H9 (cell line): ENCODE results near the gene ACVR1B. TPM values are rescaled to one million over a fixed set of nuclear protein-coding genes. Genes with fewer than 3 reads are reported as not detected.

Source experiments
- DNase-seq: peaks from one replicate; pipeline ENCODE4 v3.0.0-alpha.2; 2017
- H2AFZ ChIP-seq: one replicate; pipeline ENCODE4 v1.6.1; 2013; ENCODE audit warnings: mild to moderate bottlenecking, low read length, control low read depth, moderate library complexity
- H2AK5ac ChIP-seq: 2 replicates; pipeline ENCODE4 v1.6.1; 2013; ENCODE audit warnings: low read length, control low read depth, mixed read lengths; ENCODE audit not compliant: insufficient read length
- H2BK120ac ChIP-seq: one replicate; pipeline ENCODE4 v1.6.1; 2013; ENCODE audit warnings: low read depth, mild to moderate bottlenecking, low read length, control low read depth, inconsistent platforms; ENCODE audit not compliant: poor library complexity, severe bottlenecking
- H2BK12ac ChIP-seq: 2 replicates; pipeline ENCODE4 v1.6.1; 2013; ENCODE audit warnings: low read length, control low read depth, mixed read lengths, low read depth; ENCODE audit not compliant: insufficient read length
- H2BK15ac ChIP-seq: 2 replicates; pipeline ENCODE4 v1.6.1; 2013; ENCODE audit warnings: low read depth, low read length, control low read depth
- H2BK20ac ChIP-seq: one replicate; pipeline ENCODE4 v1.6.1; 2013; ENCODE audit warnings: low read depth, mild to moderate bottlenecking, low read length, control low read depth, inconsistent platforms; ENCODE audit not compliant: poor library complexity, severe bottlenecking
- H2BK5ac ChIP-seq: 2 replicates; pipeline ENCODE4 v1.6.1; 2013; ENCODE audit warnings: low read length, control low read depth, mixed read lengths; ENCODE audit not compliant: insufficient read length
- H3K14ac ChIP-seq: 2 replicates; pipeline ENCODE4 v1.6.1; 2013; ENCODE audit warnings: low read length, control low read depth; ENCODE audit not compliant: insufficient read depth
- H3K18ac ChIP-seq: 2 replicates; pipeline ENCODE4 v1.6.1; 2013; ENCODE audit warnings: low read depth, mild to moderate bottlenecking, mixed read lengths, low read length, control low read depth; ENCODE audit not compliant: insufficient read length
- H3K23ac ChIP-seq: 2 replicates; pipeline ENCODE4 v1.6.1; 2013; ENCODE audit warnings: low read length, control low read depth, mixed read lengths, low read depth; ENCODE audit not compliant: insufficient read length
- H3K23me2 ChIP-seq: 2 replicates; pipeline ENCODE4 v1.6.1; 2013; ENCODE audit warnings: low read depth, mild to moderate bottlenecking, mixed read lengths, low read length, control low read depth; ENCODE audit not compliant: insufficient read length, poor library complexity, severe bottlenecking
- H3K27ac ChIP-seq: 2 replicates; pipeline ENCODE4 v1.5.1; 2013; ENCODE audit warnings: low read length, control low read depth, mixed read lengths, low read depth; ENCODE audit not compliant: insufficient read length
- H3K27me3 ChIP-seq: 2 replicates; pipeline ENCODE4 v1.6.1; 2013; ENCODE audit warnings: low read length, control low read depth, inconsistent platforms; ENCODE audit not compliant: insufficient read depth
- H3K4ac ChIP-seq: 2 replicates; pipeline ENCODE4 v1.6.1; 2013; ENCODE audit warnings: low read depth, mild to moderate bottlenecking, control low read depth, inconsistent platforms, low read length, moderate library complexity
- H3K4me1 ChIP-seq: 2 replicates; pipeline ENCODE4 v1.6.1; 2013; ENCODE audit warnings: low read length, control low read depth, inconsistent platforms; ENCODE audit not compliant: insufficient read depth
- H3K4me2 ChIP-seq: 2 replicates; pipeline ENCODE4 v1.6.1; 2013; ENCODE audit warnings: low read length, control low read depth, mixed read lengths; ENCODE audit not compliant: insufficient read length, insufficient read depth
- H3K56ac ChIP-seq: 2 replicates; pipeline ENCODE4 v1.6.1; 2013; ENCODE audit warnings: low read depth, mild to moderate bottlenecking, mixed read lengths, low read length, control low read depth; ENCODE audit not compliant: insufficient read length
- H3K79me1 ChIP-seq: 2 replicates; pipeline ENCODE4 v1.6.1; 2013; ENCODE audit warnings: low read depth, mild to moderate bottlenecking, moderate library complexity, low read length, control low read depth, inconsistent platforms; ENCODE audit not compliant: insufficient read depth, poor library complexity, severe bottlenecking
- H3K79me2 ChIP-seq: 2 replicates; pipeline ENCODE4 v1.6.1; 2013; ENCODE audit warnings: low read length, control low read depth, inconsistent platforms; ENCODE audit not compliant: insufficient read depth
- H3K9ac ChIP-seq: 2 replicates; pipeline ENCODE4 v1.6.1; 2013; ENCODE audit warnings: low read length, control low read depth, mixed read lengths; ENCODE audit not compliant: insufficient read length; ENCODE audit errors: extremely low read depth
- H3K9me3 ChIP-seq: one replicate; pipeline ENCODE4 v1.6.1; 2013; ENCODE audit warnings: low read depth, low read length, inconsistent platforms; ENCODE audit not compliant: control insufficient read depth
- H3T11ph ChIP-seq: one replicate; pipeline ENCODE4 v1.6.1; 2013; ENCODE audit warnings: mild to moderate bottlenecking, low read length, control low read depth, inconsistent platforms
- H4K20me1 ChIP-seq: one replicate; pipeline ENCODE4 v1.6.1; 2013; ENCODE audit not compliant: control insufficient read depth, insufficient read length, insufficient read depth
- H4K5ac ChIP-seq: 2 replicates; pipeline ENCODE4 v1.6.1; 2013; ENCODE audit warnings: low read depth, mild to moderate bottlenecking, mixed read lengths, low read length, control low read depth; ENCODE audit not compliant: insufficient read length
- H4K8ac ChIP-seq: replicated peaks from 2 replicates; pipeline ENCODE4 v1.6.1; 2013; ENCODE audit warnings: low read length, control low read depth, mixed read lengths, low read depth; ENCODE audit not compliant: insufficient read length
- H4K91ac ChIP-seq: 2 replicates; pipeline ENCODE4 v1.6.1; 2013; ENCODE audit warnings: low read depth, mild to moderate bottlenecking, moderate library complexity, mixed read lengths, low read length, control low read depth; ENCODE audit not compliant: insufficient read length
- H3K27ac Mint-ChIP-seq, 3 experiments: 2 replicates in 2 of 3; 3 replicates in 1 of 3; pipeline ENCODE4 v1.8.0; 2020 to 2021; ENCODE audit warnings: mixed read lengths in 3 of 3, mild to moderate bottlenecking in 1 of 3, moderate library complexity in 1 of 3
- H3K27me3 Mint-ChIP-seq: 2 replicates; pipeline ENCODE4 v1.8.0; 2021; ENCODE audit warnings: low read depth, mild to moderate bottlenecking, moderate library complexity, mixed read lengths
- H3K36me3 Mint-ChIP-seq, 3 experiments: 2 replicates in 2 of 3; 3 replicates in 1 of 3; pipeline ENCODE4 v1.8.0; 2020 to 2021; ENCODE audit warnings: low read depth in 3 of 3, mixed read lengths in 3 of 3; ENCODE audit not compliant: insufficient read depth in 1 of 3
- H3K4me1 Mint-ChIP-seq, 2 experiments: 2 replicates each; pipeline ENCODE4 v1.8.0; 2020; ENCODE audit warnings: mixed read lengths in 2 of 2
- H3K4me3 Mint-ChIP-seq, 2 experiments: 2 replicates in 1 of 2; 3 replicates in 1 of 2; pipeline ENCODE4 v1.8.0; 2020 to 2021; ENCODE audit warnings: mild to moderate bottlenecking in 2 of 2, mixed read lengths in 2 of 2, moderate library complexity in 1 of 2
- H3K9me3 Mint-ChIP-seq, 2 experiments: 2 replicates in 1 of 2; 3 replicates in 1 of 2; pipeline ENCODE4 v1.8.0; 2020; ENCODE audit warnings: mild to moderate bottlenecking in 2 of 2, mixed read lengths in 2 of 2, moderate library complexity in 1 of 2
- WGBS: extraction: QIAGEN DNeasy Blood & Tissue Kit; methylation state at CpG from one replicate; pipeline ENCODE4 v1.1.7; 2013; ENCODE audit warnings: missing lambda C conversion rate, low lambda C conversion rate, mixed read lengths; ENCODE audit not compliant: insufficient read length; ENCODE audit errors: extremely low coverage; 5-methylcytosine and 5-hydroxymethylcytosine counted together
- total RNA-seq: library from RNA; stranded (reverse); gene quantifications from 2 replicates; pipeline ENCODE4 v1.2.1, GENCODE V29; 2021
- TF ChIP-seq, protein P1 (sequence below): fragments of 200-600 bp; sonication (generic); conservative IDR thresholded peaks from 3 replicates; pipeline ENCODE4 v1.8.0; 2021; ENCODE audit warnings: antibody characterized with exemption, mild to moderate bottlenecking

The ACVR1B gene
- total RNA-seq, 1 experiment from 2014 or later, result 16.3 TPM

DNA sequence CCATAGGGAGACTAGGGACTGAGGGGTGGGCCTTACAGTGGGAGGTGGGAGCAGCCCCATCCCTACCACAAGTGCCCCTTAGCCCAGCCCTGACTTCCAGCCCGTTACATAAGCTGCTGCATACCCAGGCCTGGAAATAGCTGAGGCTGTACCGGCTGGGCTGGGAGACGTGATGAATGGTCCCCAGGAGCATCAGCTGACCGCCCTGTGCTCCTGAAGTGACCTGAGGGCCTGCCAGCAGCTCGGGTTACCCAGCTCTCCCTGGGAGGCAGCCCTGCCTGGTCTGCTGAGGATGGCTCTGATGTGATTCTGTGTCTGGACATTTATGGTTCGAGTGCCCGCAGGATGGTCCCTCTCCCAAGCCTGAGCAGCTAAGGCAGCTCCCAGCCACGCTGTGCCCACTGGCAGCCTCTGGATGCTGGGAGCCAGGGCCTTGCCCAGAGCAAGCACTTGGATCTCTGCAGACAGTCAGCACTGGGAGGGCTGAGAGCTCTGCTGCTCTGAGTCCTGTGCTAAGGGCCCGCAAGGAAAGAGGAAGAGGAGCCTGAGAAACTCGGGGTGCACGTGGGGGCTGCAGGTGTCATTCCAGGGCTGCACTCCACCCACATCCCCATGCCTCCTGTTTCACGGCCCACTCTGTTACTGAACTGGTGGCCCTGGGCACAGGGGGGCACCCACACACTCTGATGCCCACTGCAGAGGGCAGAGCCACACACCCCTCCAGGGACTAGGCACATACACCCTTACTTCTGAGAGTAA lies 75.8 kb downstream of the ACVR1B start:
- Histone ChIP-seq H4K8ac (no peak overlapping the region), H3K56ac (no peak overlapping the region), H3K27ac (no peak overlapping the region), H3K23me2 (peaks cover 16% of the 10 kb centered on the region), H3K23ac (no peak overlapping the region), H4K5ac (no peak overlapping the region), H3T11ph (no peak overlapping the region), H3K18ac (no peak overlapping the region), H3K4me2 (no peak overlapping the region), H3K9ac (no peak overlapping the region), H3K9me3 (no peaks in the 10 kb centered on the region), H3K4ac (no peak overlapping the region), H3K79me2 (no peaks in the 10 kb centered on the region), H3K27me3 (peaks cover 5% of the 10 kb centered on the region; the same call in 1 of the 2 replicates), H2BK120ac (no peak overlapping the region), H3K79me1 (no peaks in the 10 kb centered on the region), H2BK15ac (no peak overlapping the region), H2BK12ac (no peak overlapping the region), H3K14ac (no peak overlapping the region), H3K4me1 (peaks cover 3% of the 10 kb centered on the region), H2BK5ac (no peak overlapping the region), H2AK5ac (no peak overlapping the region), H4K20me1 (no peaks in the 10 kb centered on the region), H2BK20ac (no peak overlapping the region), H2AFZ (no peak overlapping the region), H4K91ac (no peak overlapping the region)
- TF ChIP-seq, protein P1, sequence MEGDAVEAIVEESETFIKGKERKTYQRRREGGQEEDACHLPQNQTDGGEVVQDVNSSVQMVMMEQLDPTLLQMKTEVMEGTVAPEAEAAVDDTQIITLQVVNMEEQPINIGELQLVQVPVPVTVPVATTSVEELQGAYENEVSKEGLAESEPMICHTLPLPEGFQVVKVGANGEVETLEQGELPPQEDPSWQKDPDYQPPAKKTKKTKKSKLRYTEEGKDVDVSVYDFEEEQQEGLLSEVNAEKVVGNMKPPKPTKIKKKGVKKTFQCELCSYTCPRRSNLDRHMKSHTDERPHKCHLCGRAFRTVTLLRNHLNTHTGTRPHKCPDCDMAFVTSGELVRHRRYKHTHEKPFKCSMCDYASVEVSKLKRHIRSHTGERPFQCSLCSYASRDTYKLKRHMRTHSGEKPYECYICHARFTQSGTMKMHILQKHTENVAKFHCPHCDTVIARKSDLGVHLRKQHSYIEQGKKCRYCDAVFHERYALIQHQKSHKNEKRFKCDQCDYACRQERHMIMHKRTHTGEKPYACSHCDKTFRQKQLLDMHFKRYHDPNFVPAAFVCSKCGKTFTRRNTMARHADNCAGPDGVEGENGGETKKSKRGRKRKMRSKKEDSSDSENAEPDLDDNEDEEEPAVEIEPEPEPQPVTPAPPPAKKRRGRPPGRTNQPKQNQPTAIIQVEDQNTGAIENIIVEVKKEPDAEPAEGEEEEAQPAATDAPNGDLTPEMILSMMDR, result no peak
- H3K36me3 Mint-ChIP-seq, result no peaks in the 10 kb centered on the region; a peak in 1 of 7 replicates
- no peaks in the 10 kb centered on the region; a peak in 1 of 5 replicates for H3K9me3 Mint-ChIP-seq
- H3K4me3 Mint-ChIP-seq, result no peak overlapping the region
- H3K4me1 Mint-ChIP-seq, result peaks cover 22 to 38% of the 10 kb centered on the region in 2 experiments
- peak overlapping the region in 1 of 3 experiments; percentile 35; a peak in 1 of 7 replicates for H3K27ac Mint-ChIP-seq
- no CpG with 5 or more reads among the region's 12 CpGs for WGBS
- peaks cover 42% of the 10 kb centered on the region for H3K27me3 Mint-ChIP-seq
- no peak for DNase-seq
